Measurements from ENCODE around the gene C6orf136.

- TF ChIP-seq, protein P1, sequence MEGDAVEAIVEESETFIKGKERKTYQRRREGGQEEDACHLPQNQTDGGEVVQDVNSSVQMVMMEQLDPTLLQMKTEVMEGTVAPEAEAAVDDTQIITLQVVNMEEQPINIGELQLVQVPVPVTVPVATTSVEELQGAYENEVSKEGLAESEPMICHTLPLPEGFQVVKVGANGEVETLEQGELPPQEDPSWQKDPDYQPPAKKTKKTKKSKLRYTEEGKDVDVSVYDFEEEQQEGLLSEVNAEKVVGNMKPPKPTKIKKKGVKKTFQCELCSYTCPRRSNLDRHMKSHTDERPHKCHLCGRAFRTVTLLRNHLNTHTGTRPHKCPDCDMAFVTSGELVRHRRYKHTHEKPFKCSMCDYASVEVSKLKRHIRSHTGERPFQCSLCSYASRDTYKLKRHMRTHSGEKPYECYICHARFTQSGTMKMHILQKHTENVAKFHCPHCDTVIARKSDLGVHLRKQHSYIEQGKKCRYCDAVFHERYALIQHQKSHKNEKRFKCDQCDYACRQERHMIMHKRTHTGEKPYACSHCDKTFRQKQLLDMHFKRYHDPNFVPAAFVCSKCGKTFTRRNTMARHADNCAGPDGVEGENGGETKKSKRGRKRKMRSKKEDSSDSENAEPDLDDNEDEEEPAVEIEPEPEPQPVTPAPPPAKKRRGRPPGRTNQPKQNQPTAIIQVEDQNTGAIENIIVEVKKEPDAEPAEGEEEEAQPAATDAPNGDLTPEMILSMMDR (IDR thresholded peaks at IDR 0.05), result no peak
- TF ChIP-seq EP300 (IDR thresholded peaks at IDR 0.05), result no peak
Observed at GRCh38 chr6:30612687-30613248, 34.2 kb upstream of the C6orf136 start.
